LHCN-M2 (cell line): ENCODE results near the gene ITK. TPM values are rescaled to one million over a fixed set of nuclear protein-coding genes. Genes with fewer than 3 reads are reported as not detected.
"Not testable (repeated sequence)": the region's sequence is repeated elsewhere in the genome, so short reads cannot be mapped to it uniquely, and the experiment has no call there.

Experiments used
- DNase-seq: peaks from one replicate; pipeline ENCODE4 v3.0.0-alpha.2; 2012; ENCODE audit warnings: low read depth
- total RNA-seq: library from RNA; depleted of rRNA; stranded (reverse); fragments of >200 nt; gene quantifications from 2 replicates; pipeline ENCODE4 v1.2.3, GENCODE V29; 2014

Gene ITK
- total RNA-seq, 1 experiment from 2014 or later: 0.06 TPM

DNA sequence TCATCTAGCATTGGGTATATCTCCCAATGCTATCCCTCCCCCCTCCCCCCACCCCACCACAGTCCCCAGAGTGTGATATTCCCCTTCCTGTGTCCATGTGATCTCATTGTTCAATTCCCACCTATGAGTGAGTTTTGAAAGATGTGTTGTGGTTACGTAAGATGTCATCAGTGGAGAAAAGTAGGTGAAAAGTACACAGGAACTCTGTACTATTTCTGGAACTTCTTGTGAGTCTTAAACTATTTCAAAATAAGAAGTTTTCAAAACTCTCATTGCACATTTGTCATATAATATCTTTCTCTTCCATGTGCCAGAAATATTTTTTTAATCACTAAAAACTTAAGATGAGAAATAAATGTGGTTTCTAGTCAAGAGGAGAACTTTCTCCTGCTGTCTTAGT is 30.0 kb downstream of the ITK start:
- peak; percentile 18 for DNase-seq

DNA sequence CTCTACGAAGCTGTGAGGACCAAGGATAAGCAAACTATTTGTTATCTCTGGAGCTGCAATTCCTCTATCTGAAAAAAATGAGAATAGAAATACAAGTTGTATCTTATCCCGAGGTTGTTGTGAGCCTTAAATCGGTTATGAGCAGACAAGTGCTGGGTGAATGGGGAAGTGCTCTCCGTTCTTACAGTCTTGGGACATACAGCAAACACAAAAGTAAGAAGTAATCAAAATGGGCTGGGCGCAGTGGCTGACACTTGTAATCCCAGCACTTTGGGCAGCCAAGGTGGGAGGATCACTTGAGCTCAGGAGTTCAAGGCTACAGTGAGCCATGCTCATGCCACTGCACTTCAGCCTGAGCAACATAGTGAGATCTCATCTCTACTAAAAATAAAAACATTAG is 31.7 kb downstream of the ITK start:
- DNase-seq: no peak

DNA sequence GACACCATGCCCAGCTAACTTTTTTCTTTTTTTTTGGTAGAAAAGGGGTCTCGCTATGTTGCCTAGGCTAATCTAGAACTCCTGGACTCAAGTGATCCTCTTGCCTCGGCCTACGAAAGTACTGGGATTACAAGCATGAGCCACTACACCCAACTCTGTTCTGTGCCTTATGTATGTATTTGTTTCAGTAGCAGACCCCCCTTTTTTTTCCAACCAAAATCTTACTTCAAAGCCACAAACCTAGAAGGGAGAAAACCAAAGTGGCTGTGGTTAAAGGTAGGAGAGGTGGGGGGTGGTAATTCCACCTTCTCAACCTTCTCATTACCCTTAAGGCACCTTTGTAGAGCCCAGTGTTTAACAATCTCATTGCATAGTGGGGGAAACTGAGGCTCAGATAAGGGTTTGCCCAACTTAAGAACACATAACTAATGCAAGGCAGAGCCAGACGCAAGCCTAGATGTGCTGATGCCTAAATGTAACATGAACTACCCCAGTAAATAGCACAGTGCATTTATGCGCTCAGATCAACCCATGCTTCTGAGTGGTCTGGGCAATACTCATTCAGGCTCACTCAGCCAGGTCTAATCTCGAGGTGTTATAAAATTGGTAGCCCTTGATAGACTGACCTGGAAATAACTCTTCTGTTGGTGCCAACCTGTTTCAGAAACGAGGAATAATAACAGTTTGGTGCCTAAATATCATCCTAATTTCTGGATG is 33.0 kb downstream of the ITK start:
- no peak for DNase-seq

- no peak for DNase-seq
Observed at GRCh38 chr5:157214415-157214814, 33.8 kb downstream of the ITK start.

DNA sequence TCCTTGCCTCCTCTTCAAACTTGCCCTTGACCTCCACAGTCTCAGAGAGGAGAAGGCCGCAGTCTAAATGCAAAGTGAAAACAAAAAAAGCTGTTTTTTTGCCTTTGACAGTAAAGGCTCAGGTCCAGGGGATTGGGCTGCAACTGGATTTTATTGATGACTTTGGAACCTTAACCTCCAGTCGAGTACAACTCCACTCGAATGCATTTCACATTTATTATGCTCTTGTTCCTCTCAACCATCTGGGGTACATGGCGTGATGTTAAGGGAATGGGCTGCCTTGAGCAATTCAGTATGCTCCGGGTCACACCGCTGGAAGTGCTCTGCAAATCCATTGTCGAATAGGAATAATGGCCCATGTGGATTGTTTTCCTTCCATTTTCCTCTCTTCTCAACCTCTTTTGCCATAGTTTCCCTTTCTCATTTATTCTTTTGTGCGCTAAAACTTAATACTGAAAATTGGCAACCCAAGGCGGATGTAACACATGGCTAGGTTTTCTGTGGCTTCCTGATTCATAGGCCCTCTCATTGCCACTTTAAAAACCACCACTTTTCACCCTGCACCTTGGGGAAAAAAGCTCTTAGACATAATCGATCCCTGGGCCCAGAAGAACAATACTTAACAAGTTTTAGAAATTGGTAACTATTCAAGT is 34.3 kb downstream of the ITK start:
- DNase-seq: no peak

GRCh38 chr5:157215514-157216167 is 35.0 kb downstream of the ITK start:
- peak; percentile 36 for DNase-seq

DNA sequence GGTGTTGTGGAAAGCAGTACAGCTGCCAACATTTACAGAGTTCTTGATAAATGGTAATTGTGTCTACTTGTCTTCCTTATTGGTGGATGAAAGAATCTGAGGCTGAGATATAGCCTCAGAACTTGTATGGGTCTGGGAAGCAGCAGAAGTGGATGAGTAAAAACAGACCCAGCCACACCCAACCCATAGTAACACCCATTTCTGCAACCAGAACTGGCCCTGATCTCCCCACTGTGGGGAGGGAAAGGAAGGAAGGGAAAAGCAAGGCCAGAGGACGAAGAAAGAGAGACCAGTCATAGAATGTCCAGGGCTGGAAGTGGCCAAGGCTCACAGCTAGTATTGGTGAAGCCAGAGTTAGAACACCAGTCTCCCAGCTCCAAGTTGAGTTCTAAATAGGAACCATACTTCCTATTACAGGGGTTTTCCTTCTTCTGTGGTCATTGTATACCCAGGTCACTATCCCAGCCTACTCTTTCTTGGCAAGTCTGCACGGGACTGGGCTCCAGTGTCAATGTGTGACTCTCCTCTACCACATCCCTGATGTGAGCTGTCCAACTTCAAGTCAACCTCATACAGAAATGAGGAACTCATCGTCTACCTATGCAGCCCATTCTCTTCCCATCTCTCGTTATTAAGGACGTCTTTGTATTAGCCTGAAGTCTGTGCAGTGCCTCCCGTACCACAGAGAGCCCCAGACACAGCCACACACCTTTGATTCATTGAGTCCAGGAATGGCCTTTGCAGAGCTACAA is 35.9 kb downstream of the ITK start:
- no peak for DNase-seq

DNA sequence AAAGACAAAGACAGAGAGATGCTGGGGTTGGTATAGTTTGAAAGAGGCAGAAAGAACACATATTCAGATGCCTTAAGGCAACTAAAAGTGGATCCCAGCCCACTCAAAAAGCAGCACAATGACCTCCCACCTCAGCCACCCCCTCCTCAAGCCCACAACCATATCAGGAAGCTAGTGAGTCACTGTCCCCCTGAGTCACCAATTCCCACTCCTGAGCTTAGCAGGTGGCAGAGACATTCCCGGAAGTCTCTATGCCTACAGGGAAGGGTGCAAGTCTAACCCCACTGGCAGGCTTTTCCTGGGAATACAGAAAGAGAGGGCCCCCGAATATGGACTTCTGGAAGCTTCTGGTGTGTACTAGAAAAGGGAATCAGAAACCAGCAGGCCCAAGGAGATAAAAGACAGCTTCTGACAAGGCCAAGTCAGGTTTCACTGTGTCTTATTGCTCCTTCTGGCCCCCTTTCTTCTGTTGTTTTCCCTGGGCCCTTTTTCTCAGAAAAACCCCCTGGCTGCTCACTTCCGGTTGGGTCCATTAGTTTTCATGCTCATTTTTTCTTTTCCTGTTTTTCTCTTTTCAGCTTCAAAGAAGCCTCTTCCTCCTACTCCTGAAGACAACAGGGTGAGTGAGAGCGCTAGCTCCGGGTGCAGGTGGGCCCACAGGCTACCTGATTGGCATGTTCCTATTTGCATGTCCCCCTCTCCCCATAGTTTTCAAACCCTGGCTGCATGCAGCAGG is 36.8 kb downstream of the ITK start:
- no peak for DNase-seq

GRCh38 chr5:157219491-157220271 is 39.0 kb downstream of the ITK start:
- DNase-seq: no peak

DNA sequence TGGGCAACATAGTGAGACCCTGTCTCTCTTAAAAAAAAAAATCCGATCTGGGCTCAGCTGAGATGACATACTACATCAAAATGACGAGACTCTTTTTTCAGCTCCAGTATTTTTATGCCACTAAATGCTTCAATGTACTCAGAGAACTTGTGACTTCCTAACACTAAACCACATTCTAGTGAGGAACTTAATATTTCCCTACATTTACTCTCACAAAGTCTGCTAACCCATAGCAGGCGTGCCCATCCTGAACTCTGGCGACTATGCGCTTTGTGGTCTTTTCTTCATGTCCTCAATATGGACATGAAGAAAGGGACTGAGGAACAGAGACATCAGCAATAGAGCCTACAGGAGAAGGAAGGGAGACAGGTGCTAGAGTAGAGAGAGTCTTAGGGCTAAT is 41.3 kb downstream of the ITK start:
- no peak for DNase-seq

DNA sequence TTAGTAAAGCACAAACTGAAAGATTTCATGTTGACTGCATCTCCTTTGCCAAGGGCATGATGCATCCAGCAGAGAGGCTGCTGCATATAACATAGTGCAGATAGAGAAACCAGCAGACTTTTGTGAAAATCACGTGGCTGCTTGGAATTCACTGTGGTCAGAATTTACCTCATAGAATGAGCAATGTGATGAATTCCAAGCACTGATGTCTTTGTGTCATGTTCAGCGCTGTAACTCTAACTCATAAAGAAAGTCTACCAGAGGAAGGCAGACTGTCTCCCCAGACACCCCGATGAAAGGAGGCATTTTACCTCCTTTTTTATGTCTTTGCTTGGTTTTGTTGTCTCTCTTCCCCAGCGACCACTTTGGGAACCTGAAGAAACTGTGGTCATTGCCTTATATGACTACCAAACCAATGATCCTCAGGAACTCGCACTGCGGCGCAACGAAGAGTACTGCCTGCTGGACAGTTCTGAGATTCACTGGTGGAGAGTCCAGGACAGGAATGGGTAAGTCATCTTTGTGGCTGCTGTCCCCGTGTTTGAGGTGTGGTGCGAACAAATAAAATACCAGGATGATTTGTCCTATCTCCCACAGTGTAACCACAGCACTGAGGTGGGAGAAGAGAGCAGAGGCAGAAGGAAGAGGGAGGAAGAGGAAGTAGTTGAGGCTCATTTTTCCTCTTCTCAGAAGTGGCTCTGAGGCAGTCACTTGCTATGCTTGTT is 42.0 kb downstream of the ITK start:
- DNase-seq: peak; percentile 64

- no peak for DNase-seq
Observed at GRCh38 chr5:157225469-157226422, 45.1 kb downstream of the ITK start.

DNA sequence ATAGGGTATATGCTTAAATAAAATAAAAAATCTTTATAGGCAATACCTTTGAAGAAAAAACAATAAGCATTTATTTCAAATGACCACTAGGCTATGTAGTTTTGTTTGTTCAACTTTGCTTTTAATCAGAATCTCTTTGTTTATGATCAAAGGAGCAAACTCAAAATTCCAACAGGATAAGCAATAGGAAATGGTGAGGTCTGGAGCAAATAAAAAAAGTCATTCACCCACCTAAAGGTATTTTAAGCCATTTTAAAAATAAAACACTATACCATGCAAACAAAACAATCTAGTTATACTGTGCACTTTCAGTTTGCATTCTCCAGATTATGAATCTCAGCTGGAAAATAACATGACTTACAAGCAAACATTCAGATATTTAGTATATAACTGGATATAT is 50.0 kb downstream of the ITK start:
- no peak for DNase-seq

GRCh38 chr5:157232706-157233105 is 52.1 kb downstream of the ITK start:
- DNase-seq: no peak

DNA sequence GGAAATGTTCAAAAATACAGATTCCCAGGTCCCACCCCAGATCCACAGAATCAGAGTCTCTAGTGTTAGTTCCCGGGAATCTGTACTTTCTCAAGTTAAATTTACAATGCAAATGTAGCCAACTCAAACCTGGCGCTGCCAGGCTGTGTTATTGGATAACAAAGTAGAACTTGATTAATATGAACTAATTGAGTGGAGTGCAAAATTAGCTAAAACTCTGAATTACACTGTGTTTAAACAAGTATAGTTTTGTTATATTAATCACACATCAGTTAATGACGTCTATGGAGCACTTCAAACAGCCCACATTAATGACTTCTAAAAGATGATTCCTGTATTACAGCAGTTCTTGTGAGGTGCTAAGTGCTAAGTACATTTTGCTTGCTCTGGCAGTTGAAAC is 52.9 kb downstream of the ITK start:
- no peak for DNase-seq

GRCh38 chr5:157236423-157236822 is 55.8 kb downstream of the ITK start:
- no peak for DNase-seq

- DNase-seq: no peak
Observed at GRCh38 chr5:157241483-157241882, 60.8 kb downstream of the ITK start.

GRCh38 chr5:157244704-157245103 is 64.1 kb downstream of the ITK start:
- not testable (repeated sequence) for DNase-seq

DNA sequence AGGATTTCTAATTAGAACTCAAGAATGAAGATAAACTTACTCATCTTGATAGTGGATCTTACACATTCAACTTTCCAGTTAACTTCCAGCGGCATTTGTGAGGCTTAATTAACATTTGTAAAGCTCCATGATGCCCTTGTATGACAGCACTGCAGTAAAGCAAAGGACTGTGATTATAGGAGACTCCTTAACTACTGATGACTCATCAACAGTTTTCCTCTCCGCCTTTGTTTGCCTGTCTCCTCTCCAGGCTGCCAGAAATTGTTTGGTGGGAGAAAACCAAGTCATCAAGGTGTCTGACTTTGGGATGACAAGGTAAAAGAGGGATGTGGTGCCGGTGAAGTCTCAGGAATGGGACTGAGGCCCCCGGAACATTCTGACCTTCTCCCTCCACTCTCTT is 64.8 kb downstream of the ITK start:
- DNase-seq: no peak
